Neural cell (in vitro differentiated cells): ENCODE results near the gene TRIM40. TPM values are rescaled to one million over a fixed set of nuclear protein-coding genes. Genes with fewer than 3 reads are reported as not detected.

Experiments used
- H2AFZ ChIP-seq: fragments of 200-600, 300-800 bp; sonication (generic), shearing (Covaris generic); 2 replicates; pipeline ENCODE4 v1.6.0; 2014; ENCODE audit warnings: low read depth, mild to moderate bottlenecking, antibody characterized with exemption, low read length, moderate library complexity
- H3F3A ChIP-seq: fragments of 200-600 bp; shearing (Covaris generic); 2 replicates; pipeline ENCODE4 v1.6.1; 2016; ENCODE audit warnings: mild to moderate bottlenecking, moderate library complexity, mixed read lengths, antibody characterized with exemption, low read length; ENCODE audit not compliant: insufficient read depth, poor library complexity, severe bottlenecking
- H3K27ac ChIP-seq: fragments of 200-600, 300-800 bp; sonication (generic), shearing (Covaris generic); 2 replicates; pipeline ENCODE4 v1.5.1; 2014; ENCODE audit warnings: mild to moderate bottlenecking, low read length, moderate library complexity
- H3K27me3 ChIP-seq: fragments of 300-800, 200-600 bp; sonication (generic), shearing (Covaris generic); 2 replicates; pipeline ENCODE4 v1.6.0; 2014; ENCODE audit warnings: mild to moderate bottlenecking, low read depth, low read length, moderate library complexity; ENCODE audit not compliant: insufficient read depth
- H3K36me3 ChIP-seq: fragments of 300-800, 200-600 bp; sonication (generic), shearing (Covaris generic); 2 replicates; pipeline ENCODE4 v1.5.1; 2014; ENCODE audit warnings: mild to moderate bottlenecking, antibody characterized with exemption, low read length, moderate library complexity; ENCODE audit not compliant: insufficient read depth
- H3K4me2 ChIP-seq: fragments of 300-800, 200-600 bp; sonication (generic), shearing (Covaris generic); 2 replicates; pipeline ENCODE4 v1.6.0; 2014; ENCODE audit warnings: mild to moderate bottlenecking, low read length
- H3K4me3 ChIP-seq: fragments of 300-800, 200-600 bp; sonication (generic), shearing (Covaris generic); 2 replicates; pipeline ENCODE4 v1.5.1; 2014; ENCODE audit warnings: mild to moderate bottlenecking, low read length, moderate library complexity
- H3K79me2 ChIP-seq: fragments of 200-600 bp; shearing (Covaris generic); replicated peaks from 2 replicates; pipeline ENCODE4 v1.6.0; 2014; ENCODE audit warnings: mild to moderate bottlenecking, low read length, moderate library complexity; ENCODE audit not compliant: insufficient read depth
- H3K9ac ChIP-seq: fragments of 300-800, 200-600 bp; sonication (generic), shearing (Covaris generic); 2 replicates; pipeline ENCODE4 v1.6.1; 2016; ENCODE audit warnings: mild to moderate bottlenecking, low read length, mixed read lengths
- H3K9me2 ChIP-seq: fragments of 200-600 bp; shearing (Covaris generic); 2 replicates; pipeline ENCODE4 v1.6.1; 2016; ENCODE audit warnings: mild to moderate bottlenecking, low read length, mixed read lengths; ENCODE audit not compliant: insufficient read depth
- H3K9me3 ChIP-seq: fragments of 200-600, 300-800 bp; sonication (generic), shearing (Covaris generic); 2 replicates; pipeline ENCODE4 v1.6.1; 2016; ENCODE audit warnings: mild to moderate bottlenecking, mixed run types, low read length, moderate library complexity, mixed read lengths
- H4K20me1 ChIP-seq: fragments of 200-600 bp; shearing (Covaris generic); 2 replicates; pipeline ENCODE4 v1.6.1; 2016; ENCODE audit warnings: mild to moderate bottlenecking, mixed run types; ENCODE audit not compliant: insufficient read depth
- EP300 ChIP-seq: fragments of 450-650 bp; conservative IDR thresholded peaks from 2 replicates; pipeline ENCODE4 v1.6.1; 2014; ENCODE audit warnings: antibody characterized with exemption, mild to moderate bottlenecking, moderate library complexity; ENCODE audit not compliant: poor library complexity, severe bottlenecking
- EZH2 ChIP-seq: fragments of 200-600, 300-800 bp; shearing (Covaris generic), sonication (generic); IDR thresholded peaks from 2 replicates; pipeline ENCODE4 v1.6.1; 2014; ENCODE audit warnings: antibody characterized with exemption, low read length, borderline replicate concordance, mild to moderate bottlenecking; ENCODE audit not compliant: insufficient read depth, poor library complexity, severe bottlenecking
- MXI1 ChIP-seq: fragments of 450-650 bp; conservative IDR thresholded peaks from 2 replicates; pipeline ENCODE4 v1.6.1; 2014; ENCODE audit warnings: antibody characterized with exemption, mild to moderate bottlenecking; ENCODE audit not compliant: poor library complexity, severe bottlenecking
- POLR2AphosphoS5 ChIP-seq: IDR thresholded peaks from 2 replicates; pipeline ENCODE4 v1.6.1; 2012
- RAD21 ChIP-seq: fragments of 450-650 bp; conservative IDR thresholded peaks from 2 replicates; pipeline ENCODE4 v1.6.1; 2014; ENCODE audit warnings: antibody characterized with exemption, mild to moderate bottlenecking, moderate library complexity
- SMC3 ChIP-seq: fragments of 450-650 bp; conservative IDR thresholded peaks from 2 replicates; pipeline ENCODE4 v1.6.1; 2014; ENCODE audit warnings: antibody characterized with exemption, mild to moderate bottlenecking, moderate library complexity; ENCODE audit not compliant: poor library complexity
- TAF1 ChIP-seq: IDR thresholded peaks from 2 replicates; pipeline ENCODE4 v1.6.1; 2012; ENCODE audit warnings: low read depth
- polyA plus RNA-seq: library from polyadenylated mRNA; depleted of rRNA; stranded (reverse); fragments of >200 nt; gene quantifications from 2 replicates; pipeline ENCODE4 v1.2.3, GENCODE V29; 2014
- TF ChIP-seq, protein P1 (sequence below): IDR thresholded peaks from 2 replicates; pipeline ENCODE4 v1.6.1; 2012; ENCODE audit warnings: borderline replicate concordance
- TF ChIP-seq, protein P2 (sequence below): fragments of 450-650 bp; IDR thresholded peaks from 2 replicates; pipeline ENCODE4 v1.5.1; 2014; ENCODE audit warnings: antibody characterized with exemption, mild to moderate bottlenecking, moderate library complexity; ENCODE audit not compliant: poor library complexity, severe bottlenecking

TRIM40 gene
- polyA plus RNA-seq, 1 donor from 2014 or later, result not detected

DNA sequence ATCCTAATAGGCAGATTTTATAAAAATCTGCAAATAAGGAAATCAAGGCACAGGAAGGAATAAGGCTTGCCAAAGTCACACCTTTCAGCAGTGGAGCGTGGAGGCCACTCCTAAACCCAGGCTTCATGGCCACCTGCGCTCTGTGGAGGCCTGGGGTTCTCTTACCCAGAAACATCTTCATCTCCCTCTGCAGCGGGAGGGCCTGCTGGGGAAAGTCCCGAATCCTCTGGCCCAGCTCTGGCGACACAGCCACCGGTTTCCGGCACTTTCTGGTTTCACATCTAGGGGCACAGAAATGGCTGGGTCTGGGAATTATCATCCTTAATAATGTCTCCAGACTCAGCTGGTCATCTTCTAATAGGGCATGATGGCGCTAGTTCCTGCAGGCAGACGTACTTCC, 20.8 kb downstream of the TRIM40 start:
- H3K79me2 ChIP-seq, result no peaks in the 10 kb centered on the region
- H4K20me1 ChIP-seq, result no peaks in the 10 kb centered on the region
- H3K4me2 ChIP-seq, result no peak overlapping the region
- no peak overlapping the region for H3K27ac ChIP-seq
- no peak overlapping the region for H3K9ac ChIP-seq
- no peak overlapping the region for H2AFZ ChIP-seq
- TF ChIP-seq MXI1 (no peak), EZH2 (no peak), POLR2AphosphoS5 (no peak), RAD21 (no peak)
- TF ChIP-seq, protein P1, sequence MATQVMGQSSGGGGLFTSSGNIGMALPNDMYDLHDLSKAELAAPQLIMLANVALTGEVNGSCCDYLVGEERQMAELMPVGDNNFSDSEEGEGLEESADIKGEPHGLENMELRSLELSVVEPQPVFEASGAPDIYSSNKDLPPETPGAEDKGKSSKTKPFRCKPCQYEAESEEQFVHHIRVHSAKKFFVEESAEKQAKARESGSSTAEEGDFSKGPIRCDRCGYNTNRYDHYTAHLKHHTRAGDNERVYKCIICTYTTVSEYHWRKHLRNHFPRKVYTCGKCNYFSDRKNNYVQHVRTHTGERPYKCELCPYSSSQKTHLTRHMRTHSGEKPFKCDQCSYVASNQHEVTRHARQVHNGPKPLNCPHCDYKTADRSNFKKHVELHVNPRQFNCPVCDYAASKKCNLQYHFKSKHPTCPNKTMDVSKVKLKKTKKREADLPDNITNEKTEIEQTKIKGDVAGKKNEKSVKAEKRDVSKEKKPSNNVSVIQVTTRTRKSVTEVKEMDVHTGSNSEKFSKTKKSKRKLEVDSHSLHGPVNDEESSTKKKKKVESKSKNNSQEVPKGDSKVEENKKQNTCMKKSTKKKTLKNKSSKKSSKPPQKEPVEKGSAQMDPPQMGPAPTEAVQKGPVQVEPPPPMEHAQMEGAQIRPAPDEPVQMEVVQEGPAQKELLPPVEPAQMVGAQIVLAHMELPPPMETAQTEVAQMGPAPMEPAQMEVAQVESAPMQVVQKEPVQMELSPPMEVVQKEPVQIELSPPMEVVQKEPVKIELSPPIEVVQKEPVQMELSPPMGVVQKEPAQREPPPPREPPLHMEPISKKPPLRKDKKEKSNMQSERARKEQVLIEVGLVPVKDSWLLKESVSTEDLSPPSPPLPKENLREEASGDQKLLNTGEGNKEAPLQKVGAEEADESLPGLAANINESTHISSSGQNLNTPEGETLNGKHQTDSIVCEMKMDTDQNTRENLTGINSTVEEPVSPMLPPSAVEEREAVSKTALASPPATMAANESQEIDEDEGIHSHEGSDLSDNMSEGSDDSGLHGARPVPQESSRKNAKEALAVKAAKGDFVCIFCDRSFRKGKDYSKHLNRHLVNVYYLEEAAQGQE, result no peak
- H3F3A ChIP-seq, result no peaks in the 10 kb centered on the region
- no peaks in the 10 kb centered on the region for H3K9me3 ChIP-seq
- no peaks in the 10 kb centered on the region for H3K36me3 ChIP-seq
- no peaks in the 10 kb centered on the region for H3K9me2 ChIP-seq
- H3K4me3 ChIP-seq, result no peak overlapping the region
- H3K27me3 ChIP-seq, result no peaks in the 10 kb centered on the region

DNA sequence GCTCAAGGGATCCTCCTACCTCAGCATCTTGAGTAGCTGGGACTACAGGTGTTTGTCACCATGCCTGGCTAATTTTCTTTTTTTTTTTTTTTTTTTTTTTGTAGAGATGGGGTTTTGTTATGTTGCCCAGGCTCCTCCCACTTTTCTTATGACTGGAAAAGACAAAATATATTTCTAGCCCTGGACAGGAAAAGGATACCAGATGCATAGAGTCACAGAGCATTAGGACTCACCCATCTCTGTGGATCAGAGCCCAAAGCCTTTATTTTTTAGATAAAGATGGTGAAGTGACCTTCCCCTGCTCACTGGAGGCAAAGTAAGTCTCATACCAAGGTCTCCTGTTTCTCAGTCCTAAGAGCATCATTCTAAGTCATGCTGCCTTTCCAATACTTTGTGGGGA, 21.6 kb downstream of the TRIM40 start:
- no peak overlapping the region for H3K4me2 ChIP-seq
- no peaks in the 10 kb centered on the region for H3K36me3 ChIP-seq
- no peak overlapping the region for H3K27ac ChIP-seq
- H3K9me2 ChIP-seq, result no peaks in the 10 kb centered on the region
- no peaks in the 10 kb centered on the region for H4K20me1 ChIP-seq
- H3K79me2 ChIP-seq, result no peaks in the 10 kb centered on the region
- H2AFZ ChIP-seq, result no peak overlapping the region
- no peak overlapping the region for H3K9ac ChIP-seq
- H3K9me3 ChIP-seq, result no peaks in the 10 kb centered on the region
- no peaks in the 10 kb centered on the region for H3K27me3 ChIP-seq
- H3K4me3 ChIP-seq, result no peak overlapping the region
- TF ChIP-seq EZH2 (no peak), RAD21 (no peak), SMC3 (no peak), EP300 (no peak), MXI1 (no peak), TAF1 (no peak), POLR2AphosphoS5 (no peak)
- TF ChIP-seq, protein P2, sequence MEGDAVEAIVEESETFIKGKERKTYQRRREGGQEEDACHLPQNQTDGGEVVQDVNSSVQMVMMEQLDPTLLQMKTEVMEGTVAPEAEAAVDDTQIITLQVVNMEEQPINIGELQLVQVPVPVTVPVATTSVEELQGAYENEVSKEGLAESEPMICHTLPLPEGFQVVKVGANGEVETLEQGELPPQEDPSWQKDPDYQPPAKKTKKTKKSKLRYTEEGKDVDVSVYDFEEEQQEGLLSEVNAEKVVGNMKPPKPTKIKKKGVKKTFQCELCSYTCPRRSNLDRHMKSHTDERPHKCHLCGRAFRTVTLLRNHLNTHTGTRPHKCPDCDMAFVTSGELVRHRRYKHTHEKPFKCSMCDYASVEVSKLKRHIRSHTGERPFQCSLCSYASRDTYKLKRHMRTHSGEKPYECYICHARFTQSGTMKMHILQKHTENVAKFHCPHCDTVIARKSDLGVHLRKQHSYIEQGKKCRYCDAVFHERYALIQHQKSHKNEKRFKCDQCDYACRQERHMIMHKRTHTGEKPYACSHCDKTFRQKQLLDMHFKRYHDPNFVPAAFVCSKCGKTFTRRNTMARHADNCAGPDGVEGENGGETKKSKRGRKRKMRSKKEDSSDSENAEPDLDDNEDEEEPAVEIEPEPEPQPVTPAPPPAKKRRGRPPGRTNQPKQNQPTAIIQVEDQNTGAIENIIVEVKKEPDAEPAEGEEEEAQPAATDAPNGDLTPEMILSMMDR, result no peak
- TF ChIP-seq, protein P1, result no peak
- no peaks in the 10 kb centered on the region for H3F3A ChIP-seq
